WTC11 (cell line): Measurements from ENCODE around the gene P2RY11. TPM values are rescaled to one million over a fixed set of nuclear protein-coding genes. Genes with fewer than 3 reads are reported as not detected.

Experiments used
- total RNA-seq: library from RNA; stranded (reverse); gene quantifications from 3 replicates; pipeline ENCODE4 v1.2.3, GENCODE V29; 2021

P2RY11 gene
- total RNA-seq, 1 experiment from 2014 or later: 21.0 TPM

Other genes with a start within 250 kb of the P2RY11 start
- gene OLFM2, start 175.2 kb upstream of the P2RY11 start, total RNA-seq: 66.0 to 93.3 TPM (median 91.8 TPM) in 3 replicates
- 0.81 to 1.2 TPM (median 0.96 TPM) in 3 replicates for gene COL5A3, start 101.2 kb upstream of the P2RY11 start, total RNA-seq
- 0.27 TPM in 1 of 3 replicates, not detected in the others for gene RDH8, start 98.2 kb upstream of the P2RY11 start, total RNA-seq
- 22.5 to 28.4 TPM (median 23.0 TPM) in 3 replicates for gene SHFL, start 25.4 kb upstream of the P2RY11 start, total RNA-seq
- gene ANGPTL6, start 9.0 kb upstream of the P2RY11 start, total RNA-seq: 0.21 to 0.30 TPM (median 0.28 TPM) in 3 replicates
- 74.1 to 83.7 TPM (median 80.8 TPM) in 3 replicates for gene PPAN, start 5.3 kb upstream of the P2RY11 start, total RNA-seq
- 318 to 333 TPM (median 323 TPM) in 3 replicates for gene EIF3G, start 8.2 kb downstream of the P2RY11 start, total RNA-seq
- gene DNMT1, start 83.3 kb downstream of the P2RY11 start, total RNA-seq: 174 to 210 TPM (median 191 TPM) in 3 replicates
- 12.9 to 13.6 TPM (median 13.2 TPM) in 3 replicates for gene S1PR2, start 119.6 kb downstream of the P2RY11 start, total RNA-seq
- gene MRPL4, start 140.5 kb downstream of the P2RY11 start, total RNA-seq: 109 to 112 TPM (median 110 TPM) in 3 replicates
- 3.8 to 5.4 TPM (median 4.8 TPM) in 3 replicates for gene ICAM1, start 159.4 kb downstream of the P2RY11 start, total RNA-seq
- gene ICAM4, start 175.3 kb downstream of the P2RY11 start, total RNA-seq: 2.0 to 3.7 TPM (median 3.1 TPM) in 3 replicates
- gene ICAM5, start 178.3 kb downstream of the P2RY11 start, total RNA-seq: 7.3 to 8.1 TPM (median 8.0 TPM) in 3 replicates
- gene ZGLP1, start 198.1 kb downstream of the P2RY11 start, total RNA-seq: 5.9 to 8.9 TPM (median 7.7 TPM) in 3 replicates
- 26.2 to 27.0 TPM (median 26.6 TPM) in 3 replicates for gene FDX2, start 204.3 kb downstream of the P2RY11 start, total RNA-seq
- 85.8 to 87.4 TPM (median 86.9 TPM) in 3 replicates for gene RAVER1, start 221.8 kb downstream of the P2RY11 start, total RNA-seq
- 18.7 to 21.3 TPM (median 21.3 TPM) in 3 replicates for gene ICAM3, start 227.9 kb downstream of the P2RY11 start, total RNA-seq